A549 (cell line): ENCODE data around the gene VPS13A. TPM values are rescaled to one million over a fixed set of nuclear protein-coding genes. Genes with fewer than 3 reads are reported as not detected.

Source experiments
- ATAC-seq, 2 experiments: fragments of 200-7000 bp in 1 of 2; fragments of >200 bp in 1 of 2; cut with Nextera tagmentation in 1 of 2; cut with Tn5 transposase in 1 of 2; 3 replicates each; pipeline versions ENCODE4 v1.8.0 to v1.9.1; 2018 to 2020; ENCODE audit warnings: mild to moderate bottlenecking in 1 of 2, moderate library complexity in 1 of 2
- CTCF ChIA-PET: fragments of 300-600 bp; sonication (Branson Sonifier 250); formaldehyde crosslinking; extraction: SDS; loops from one replicate; lab custom pipeline; 2021; ENCODE audit warnings: antibody characterized with exemption, inconsistent platforms; lab: Yijun Ruan, JAX
- POLR2A ChIA-PET: fragments of 350-600 bp; formaldehyde crosslinking; extraction: SDS; loops from one replicate; lab custom pipeline; 2021; ENCODE audit warnings: antibody characterized with exemption, inconsistent platforms; lab: Yijun Ruan, JAX
- DNase-seq, 2 experiments: peaks; one replicate each; pipeline versions ENCODE4 v3.0.0 to v3.0.0-alpha.2; 2011 to 2016; ENCODE audit warnings: low read depth in 1 of 2, low spot score in 1 of 2
- FAIRE-seq: peaks from 2 replicates; lab custom pipeline; 2011; peaks lifted over from hg19 to GRCh38; lab: Jason Lieb, UNC
- H3K27ac ChIP-seq, 2 experiments: fragments of >200 bp; sonication (Bioruptor Twin); formaldehyde crosslinking; 3 replicates each; pipeline ENCODE4 v1.5.1; 2016 to 2017
- H3K4me1 ChIP-seq: fragments of >200 bp; sonication (Bioruptor Twin); formaldehyde crosslinking; 3 replicates; pipeline ENCODE4 v1.6.1; 2016
- H3K4me2 ChIP-seq: fragments of >200 bp; sonication (Bioruptor Twin); formaldehyde crosslinking; 3 replicates; pipeline ENCODE4 v1.6.1; 2016
- H3K4me3 ChIP-seq: fragments of >200 bp; sonication (Bioruptor Twin); formaldehyde crosslinking; 3 replicates; pipeline ENCODE4 v1.5.1; 2016
- H3K9me3 ChIP-seq: fragments of >200 bp; sonication (Bioruptor Twin); formaldehyde crosslinking; 3 replicates; pipeline ENCODE4 v1.6.1; 2016
- CBX2 ChIP-seq: fragments of 200-600 bp; sonication (generic); IDR thresholded peaks from 2 replicates; pipeline ENCODE4 v1.6.1; 2016; ENCODE audit warnings: low read depth, mild to moderate bottlenecking, borderline replicate concordance
- CEBPB ChIP-seq, 2 experiments: fragments of >200 bp in 1 of 2; sonication (Bioruptor Twin) in 1 of 2; formaldehyde crosslinking in 1 of 2; IDR thresholded peaks; 2 replicates each; pipeline ENCODE4 v1.6.1; 2012 to 2016
- EHF ChIP-seq: fragments of 250-450 bp; sonication (Bioruptor Pico); IDR thresholded peaks from 2 replicates; pipeline ENCODE4 v1.5.0; 2020; ENCODE audit warnings: mild to moderate bottlenecking
- FOSL2 ChIP-seq, 2 experiments: fragments of 450-650 bp in 1 of 2; fragments of >200 bp in 1 of 2; sonication (Bioruptor Twin) in 1 of 2; formaldehyde crosslinking; IDR thresholded peaks; 2 replicates each; pipeline versions ENCODE4 v1.5.0 to v1.6.1; 2016 to 2020; ENCODE audit warnings: mild to moderate bottlenecking in 1 of 2, moderate library complexity in 1 of 2
- HDAC2 ChIP-seq: fragments of 200-600 bp; sonication (generic); IDR thresholded peaks from 2 replicates; pipeline ENCODE4 v1.6.1; 2016
- HOXB5 ChIP-seq: fragments of 250-450 bp; sonication (Bioruptor Pico); IDR thresholded peaks from 2 replicates; pipeline ENCODE4 v1.5.0; 2020; ENCODE audit warnings: mild to moderate bottlenecking, moderate library complexity
- KDM1A ChIP-seq: fragments of 200-600 bp; sonication (generic); IDR thresholded peaks from 2 replicates; pipeline ENCODE4 v1.6.1; 2016; ENCODE audit warnings: low read depth, mild to moderate bottlenecking
- NFE2L2 ChIP-seq: fragments of 150-350 bp; conservative IDR thresholded peaks from 2 replicates; pipeline ENCODE4 v1.6.1; 2014; ENCODE audit warnings: low read length
- POLR2A ChIP-seq: IDR thresholded peaks from 2 replicates; pipeline ENCODE4 v1.6.1; 2012; ENCODE audit warnings: mild to moderate bottlenecking, low read length
- SMC3 ChIP-seq: fragments of >200 bp; sonication (Bioruptor Twin); formaldehyde crosslinking; IDR thresholded peaks from 3 replicates; pipeline ENCODE4 v1.6.1; 2018; ENCODE audit warnings: inconsistent platforms
- WGBS: methylation state at CpG from one replicate; pipeline ENCODE4 v1.1.6; 2017; ENCODE audit errors: missing lambda C conversion rate; 5-methylcytosine and 5-hydroxymethylcytosine counted together
- polyA plus RNA-seq, 4 experiments: library from polyadenylated mRNA; depleted of rRNA in 3 of 4; stranded (reverse); fragments of >200 nt; fragmentation: RNase III in 1 of 4; extraction: RNeasy Plus Mini Kit Qiagen cat#74134 plus additional on column Dnase treatment in 1 of 4; gene quantifications; 2 replicates in 3 of 4; 3 replicates in 1 of 4; pipeline ENCODE4 v1.2.3, GENCODE V29; 2011 to 2017
- TF ChIP-seq, protein P1 (sequence below): fragments of >200 bp; sonication (Bioruptor Twin); formaldehyde crosslinking; IDR thresholded peaks from 3 replicates; pipeline ENCODE4 v1.5.1; 2016
- TF ChIP-seq, protein P2 (sequence below): fragments of >200 bp; sonication (Bioruptor Twin); formaldehyde crosslinking; IDR thresholded peaks from 3 replicates; pipeline ENCODE4 v1.6.1; 2016
- TF ChIP-seq, protein P3 (sequence below): fragments of >200 bp; sonication (Bioruptor Twin); formaldehyde crosslinking; IDR thresholded peaks from 2 replicates; pipeline ENCODE4 v1.6.1; 2016
- TF ChIP-seq, protein P4 (sequence below): IDR thresholded peaks from 2 replicates; pipeline ENCODE4 v1.6.1; 2012; ENCODE audit warnings: low read depth, borderline replicate concordance
- TF ChIP-seq, protein P5 (sequence below): IDR thresholded peaks from 2 replicates; pipeline ENCODE4 v1.6.1; 2012
- TF ChIP-seq, protein P6 (sequence below): fragments of 250-450 bp; sonication (Bioruptor Pico); IDR thresholded peaks from 2 replicates; pipeline ENCODE4 v1.5.0; 2020; ENCODE audit warnings: low read depth, mild to moderate bottlenecking, moderate library complexity

The VPS13A gene
- polyA plus RNA-seq, 2 of the 4 experiments (the other 2 are of a cell fraction), result 12.3 to 66.6 TPM

DNA sequence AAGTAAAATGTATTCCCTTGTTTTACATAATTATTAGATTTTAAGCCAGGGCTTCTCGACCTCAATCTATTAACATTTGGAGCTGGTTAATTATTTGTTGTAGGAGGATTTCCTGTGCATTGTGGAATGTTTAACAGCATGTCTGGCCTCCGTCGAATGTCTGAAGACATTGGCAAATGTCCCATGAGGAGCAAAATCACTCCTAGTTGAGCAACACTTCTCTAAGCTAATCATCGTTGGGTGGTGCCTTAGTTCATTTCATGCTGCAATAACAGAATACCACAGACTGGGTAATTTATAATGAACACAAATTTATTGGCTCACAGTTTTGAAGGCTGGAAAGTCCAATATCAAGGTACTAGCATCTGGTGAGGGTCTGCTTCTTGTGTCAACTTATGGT, 13.4 kb upstream of the VPS13A start:
- FAIRE-seq (no peak), ATAC-seq (no peak), DNase-seq (no peak)
- POLR2A ChIA-PET, result no interaction called here
- CTCF ChIA-PET, result interaction anchor here (1.5 kb wide), 1 partner anchor 14 kb away, joined by 4 read pairs; no protein-coding TSS in a partner anchor
- WGBS, result 25% methylated on average over 4 of the region's 4 CpGs
- Histone ChIP-seq H3K4me3 (no peak overlapping the region), H3K4me2 (no peak overlapping the region), H3K4me1 (0 out of 3 replicates have a peak, but pooled peaks cover 5% of the 10 kb centered on the region), H3K9me3 (no peaks in the 10 kb centered on the region), H3K27ac (no peak overlapping the region)
- TF ChIP-seq KDM1A, result no peak
- TF ChIP-seq, protein P1, sequence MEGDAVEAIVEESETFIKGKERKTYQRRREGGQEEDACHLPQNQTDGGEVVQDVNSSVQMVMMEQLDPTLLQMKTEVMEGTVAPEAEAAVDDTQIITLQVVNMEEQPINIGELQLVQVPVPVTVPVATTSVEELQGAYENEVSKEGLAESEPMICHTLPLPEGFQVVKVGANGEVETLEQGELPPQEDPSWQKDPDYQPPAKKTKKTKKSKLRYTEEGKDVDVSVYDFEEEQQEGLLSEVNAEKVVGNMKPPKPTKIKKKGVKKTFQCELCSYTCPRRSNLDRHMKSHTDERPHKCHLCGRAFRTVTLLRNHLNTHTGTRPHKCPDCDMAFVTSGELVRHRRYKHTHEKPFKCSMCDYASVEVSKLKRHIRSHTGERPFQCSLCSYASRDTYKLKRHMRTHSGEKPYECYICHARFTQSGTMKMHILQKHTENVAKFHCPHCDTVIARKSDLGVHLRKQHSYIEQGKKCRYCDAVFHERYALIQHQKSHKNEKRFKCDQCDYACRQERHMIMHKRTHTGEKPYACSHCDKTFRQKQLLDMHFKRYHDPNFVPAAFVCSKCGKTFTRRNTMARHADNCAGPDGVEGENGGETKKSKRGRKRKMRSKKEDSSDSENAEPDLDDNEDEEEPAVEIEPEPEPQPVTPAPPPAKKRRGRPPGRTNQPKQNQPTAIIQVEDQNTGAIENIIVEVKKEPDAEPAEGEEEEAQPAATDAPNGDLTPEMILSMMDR, result no peak
- TF ChIP-seq SMC3, result no peak
- no peak for TF ChIP-seq NFE2L2

DNA sequence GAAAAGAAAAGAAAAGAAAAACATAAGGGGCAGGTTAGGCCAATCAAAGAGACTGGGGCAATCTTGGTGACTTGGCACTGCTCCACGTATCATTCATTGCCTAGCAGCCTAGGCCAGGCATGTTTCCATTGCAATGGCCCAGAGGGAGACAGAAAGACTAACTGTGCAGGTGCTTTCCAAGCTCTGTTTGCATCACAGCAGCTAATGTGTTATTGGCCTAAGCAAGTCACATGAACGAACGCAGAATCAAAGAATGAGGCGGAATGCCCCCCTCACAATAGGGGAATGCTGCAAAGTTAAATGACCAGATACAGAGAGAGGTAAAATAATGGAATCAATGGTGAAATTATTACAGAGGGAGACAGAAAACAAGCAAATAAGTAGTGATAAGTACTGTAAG, 11.1 kb upstream of the VPS13A start:
- TF ChIP-seq, protein P2, sequence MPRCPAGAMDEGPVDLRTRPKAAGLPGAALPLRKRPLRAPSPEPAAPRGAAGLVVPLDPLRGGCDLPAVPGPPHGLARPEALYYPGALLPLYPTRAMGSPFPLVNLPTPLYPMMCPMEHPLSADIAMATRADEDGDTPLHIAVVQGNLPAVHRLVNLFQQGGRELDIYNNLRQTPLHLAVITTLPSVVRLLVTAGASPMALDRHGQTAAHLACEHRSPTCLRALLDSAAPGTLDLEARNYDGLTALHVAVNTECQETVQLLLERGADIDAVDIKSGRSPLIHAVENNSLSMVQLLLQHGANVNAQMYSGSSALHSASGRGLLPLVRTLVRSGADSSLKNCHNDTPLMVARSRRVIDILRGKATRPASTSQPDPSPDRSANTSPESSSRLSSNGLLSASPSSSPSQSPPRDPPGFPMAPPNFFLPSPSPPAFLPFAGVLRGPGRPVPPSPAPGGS, result no peak
- TF ChIP-seq, protein P3, sequence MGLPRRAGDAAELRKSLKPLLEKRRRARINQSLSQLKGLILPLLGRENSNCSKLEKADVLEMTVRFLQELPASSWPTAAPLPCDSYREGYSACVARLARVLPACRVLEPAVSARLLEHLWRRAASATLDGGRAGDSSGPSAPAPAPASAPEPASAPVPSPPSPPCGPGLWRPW, result no peak
- TF ChIP-seq EHF, result no peak
- no peak for TF ChIP-seq CEBPB (IDR thresholded peaks at IDR 0.05)
- no peak for TF ChIP-seq FOSL2 (IDR thresholded peaks at IDR 0.05)
- no peak for TF ChIP-seq FOSL2 (CRISPR knock-in tag; IDR thresholded peaks at IDR 0.05)
- TF ChIP-seq, protein P4, sequence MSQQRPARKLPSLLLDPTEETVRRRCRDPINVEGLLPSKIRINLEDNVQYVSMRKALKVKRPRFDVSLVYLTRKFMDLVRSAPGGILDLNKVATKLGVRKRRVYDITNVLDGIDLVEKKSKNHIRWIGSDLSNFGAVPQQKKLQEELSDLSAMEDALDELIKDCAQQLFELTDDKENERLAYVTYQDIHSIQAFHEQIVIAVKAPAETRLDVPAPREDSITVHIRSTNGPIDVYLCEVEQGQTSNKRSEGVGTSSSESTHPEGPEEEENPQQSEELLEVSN, result no peak
- no peak for TF ChIP-seq HDAC2
- no peak for TF ChIP-seq CBX2
- TF ChIP-seq, protein P5, sequence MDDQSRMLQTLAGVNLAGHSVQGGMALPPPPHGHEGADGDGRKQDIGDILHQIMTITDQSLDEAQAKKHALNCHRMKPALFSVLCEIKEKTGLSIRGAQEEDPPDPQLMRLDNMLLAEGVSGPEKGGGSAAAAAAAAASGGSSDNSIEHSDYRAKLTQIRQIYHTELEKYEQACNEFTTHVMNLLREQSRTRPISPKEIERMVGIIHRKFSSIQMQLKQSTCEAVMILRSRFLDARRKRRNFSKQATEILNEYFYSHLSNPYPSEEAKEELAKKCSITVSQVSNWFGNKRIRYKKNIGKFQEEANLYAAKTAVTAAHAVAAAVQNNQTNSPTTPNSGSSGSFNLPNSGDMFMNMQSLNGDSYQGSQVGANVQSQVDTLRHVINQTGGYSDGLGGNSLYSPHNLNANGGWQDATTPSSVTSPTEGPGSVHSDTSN, result no peak
- no peak for TF ChIP-seq POLR2A
- TF ChIP-seq, protein P6, sequence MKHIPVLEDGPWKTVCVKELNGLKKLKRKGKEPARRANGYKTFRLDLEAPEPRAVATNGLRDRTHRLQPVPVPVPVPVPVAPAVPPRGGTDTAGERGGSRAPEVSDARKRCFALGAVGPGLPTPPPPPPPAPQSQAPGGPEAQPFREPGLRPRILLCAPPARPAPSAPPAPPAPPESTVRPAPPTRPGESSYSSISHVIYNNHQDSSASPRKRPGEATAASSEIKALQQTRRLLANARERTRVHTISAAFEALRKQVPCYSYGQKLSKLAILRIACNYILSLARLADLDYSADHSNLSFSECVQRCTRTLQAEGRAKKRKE (CRISPR knock-in tag), result no peak
- no peak for TF ChIP-seq HOXB5 (CRISPR knock-in tag)
- no peak for TF ChIP-seq SMC3
- Histone ChIP-seq H3K9me3 (no peaks in the 10 kb centered on the region), H3K4me1 (0 out of 3 replicates have a peak, but pooled peaks cover 5% of the 10 kb centered on the region), H3K4me3 (no peak overlapping the region), H3K27ac (no peak overlapping the region), H3K4me2 (no peak overlapping the region)
- FAIRE-seq (no peak), ATAC-seq (no peak), DNase-seq (no peak)
- ChIA-PET CTCF (interaction anchor here (0.5 to 5.6 kb wide), 15 partner anchors 8 to 586 kb away, joined by 3 to 35 read pairs (median 3); partner anchors contain the start of gene VPS13A), POLR2A (no interaction called here)
- WGBS, result 68% methylated on average over 4 of the region's 4 CpGs
